ENCODE data around the gene GLB1L2. TPM values are rescaled to one million over a fixed set of nuclear protein-coding genes. Genes with fewer than 3 reads are reported as not detected.

Gene GLB1L2
- total RNA-seq, 1 donor from 2014 or later: 11.9 TPM

- no peak overlapping the region for H3K4me3 Mint-ChIP-seq (ENCODE audit: low read depth)
- no peak for TF ChIP-seq CTCF (IDR thresholded peaks at IDR 0.05; ENCODE audit: unreplicated experiment)
- peaks cover 29% of the 10 kb centered on the region for H3K27me3 Mint-ChIP-seq
- no peaks in the 10 kb centered on the region for H3K36me3 Mint-ChIP-seq (ENCODE audit: insufficient read depth)
- peaks cover 6% of the 10 kb centered on the region for H3K9me3 Mint-ChIP-seq (ENCODE audit: low read depth)
- no peaks in the 10 kb centered on the region for H3K4me1 Mint-ChIP-seq (ENCODE audit: low read depth)
- no peak for DNase-seq (ENCODE audit: low spot score, unreplicated experiment)
- no peak overlapping the region for H3K27ac Mint-ChIP-seq
Observed at GRCh38 chr11:134404575-134405341, 73.0 kb downstream of the GLB1L2 start.

GRCh38 chr11:134405436-134405835 lies 73.6 kb downstream of the GLB1L2 start:
- Mint-ChIP-seq H3K9me3 (ENCODE audit: low read depth) (peaks cover 6% of the 10 kb centered on the region), H3K36me3 (ENCODE audit: insufficient read depth) (no peaks in the 10 kb centered on the region), H3K27me3 (peaks cover 36% of the 10 kb centered on the region), H3K4me3 (ENCODE audit: low read depth) (no peak overlapping the region), H3K4me1 (ENCODE audit: low read depth) (no peaks in the 10 kb centered on the region), H3K27ac (no peak overlapping the region)
- no peak for DNase-seq (ENCODE audit: low spot score, unreplicated experiment)
- no peak for TF ChIP-seq CTCF (IDR thresholded peaks at IDR 0.05; ENCODE audit: unreplicated experiment)

GRCh38 chr11:134405841-134406240 lies 74.1 kb downstream of the GLB1L2 start:
- Mint-ChIP-seq H3K4me1 (ENCODE audit: low read depth) (no peaks in the 10 kb centered on the region), H3K4me3 (ENCODE audit: low read depth) (no peak overlapping the region), H3K36me3 (ENCODE audit: insufficient read depth) (no peaks in the 10 kb centered on the region), H3K27ac (no peak overlapping the region), H3K27me3 (peaks cover 37% of the 10 kb centered on the region), H3K9me3 (ENCODE audit: low read depth) (peaks cover 3% of the 10 kb centered on the region)
- TF ChIP-seq CTCF (IDR thresholded peaks at IDR 0.05; ENCODE audit: unreplicated experiment): no peak
- no peak for DNase-seq (ENCODE audit: low spot score, unreplicated experiment)

GRCh38 chr11:134406264-134407185 lies 74.7 kb downstream of the GLB1L2 start:
- Mint-ChIP-seq H3K36me3 (ENCODE audit: insufficient read depth) (no peaks in the 10 kb centered on the region), H3K9me3 (ENCODE audit: low read depth) (no peaks in the 10 kb centered on the region), H3K27ac (no peak overlapping the region), H3K27me3 (peaks cover 39% of the 10 kb centered on the region), H3K4me1 (ENCODE audit: low read depth) (no peaks in the 10 kb centered on the region), H3K4me3 (ENCODE audit: low read depth) (no peak overlapping the region)
- DNase-seq (ENCODE audit: low spot score, unreplicated experiment): no peak
- no peak for TF ChIP-seq CTCF (IDR thresholded peaks at IDR 0.05; ENCODE audit: unreplicated experiment)

GRCh38 chr11:134407321-134407828 lies 75.6 kb downstream of the GLB1L2 start:
- H3K36me3 Mint-ChIP-seq (ENCODE audit: insufficient read depth): no peaks in the 10 kb centered on the region
- H3K27ac Mint-ChIP-seq: no peak overlapping the region
- H3K4me1 Mint-ChIP-seq (ENCODE audit: low read depth): no peaks in the 10 kb centered on the region
- H3K27me3 Mint-ChIP-seq: peaks cover 39% of the 10 kb centered on the region
- no peak for DNase-seq (ENCODE audit: low spot score, unreplicated experiment)
- no peak overlapping the region for H3K4me3 Mint-ChIP-seq (ENCODE audit: low read depth)
- TF ChIP-seq CTCF (IDR thresholded peaks at IDR 0.05; ENCODE audit: unreplicated experiment): no peak
- H3K9me3 Mint-ChIP-seq (ENCODE audit: low read depth): no peaks in the 10 kb centered on the region

All from progenitor cell of endocrine pancreas (in vitro differentiated cells).